ENCODE measurements around the gene HERPUD1. TPM values are rescaled to one million over a fixed set of nuclear protein-coding genes. Genes with fewer than 3 reads are reported as not detected.

Gene HERPUD1
- total RNA-seq, 5 donors from 2014 or later (not counting 1 experiment from before 2014, with no cell fraction given), result 149 to 185 (median 167) TPM

GRCh38 chr16:56977216-56977615 is 45.3 kb downstream of the HERPUD1 start:
- Mint-ChIP-seq H3K4me3 (no peak overlapping the region), H3K27me3 (no peaks in the 10 kb centered on the region), H3K4me1 (peaks cover 65 to 73% (median 70%) of the 10 kb centered on the region in 3 donors), H3K36me3 (peaks cover 9% of the 10 kb centered on the region), H3K27ac (peak overlapping the region in 1 of 2 donors; percentile 44), H3K9me3 (no peaks in the 10 kb centered on the region)
- ChIA-PET POLR2A (interaction anchor here in 1 of 2 donors (0.5 to 0.6 kb wide), 2 partner anchors 12 to 209 kb away, joined by 3 to 4 read pairs; partner anchors contain the start of genes PSME3IP1 and RSPRY1), CTCF (interaction anchor here in 1 of 2 donors (0.9 to 1.1 kb wide), 2 partner anchors 11 to 26 kb away, joined by 3 read pairs; no protein-coding TSS in a partner anchor)
- 92% methylated on average over 4 of the region's 6 CpGs for WGBS (ENCODE audit: insufficient coverage)
- peaks cover 14 to 48% of the 10 kb centered on the region in 2 experiments for H3K4me1 ChIP-seq (ENCODE audit: control insufficient read depth in 1 of 2, extremely low read depth in 1 of 2, insufficient read depth in 2 of 2, low read length in 2 of 2)
- H3K36me3 ChIP-seq (ENCODE audit: control insufficient read depth in 2 of 2, extremely low read depth in 1 of 2, insufficient read depth in 1 of 2, low read length in 1 of 2), result peaks cover 0 to 7% of the 10 kb centered on the region in 2 donors
- H3K27ac ChIP-seq (ENCODE audit: low read length), result no peak overlapping the region
- H3K9me3 ChIP-seq, result no peaks in the 10 kb centered on the region
- H3K4me3 ChIP-seq (ENCODE audit: control insufficient read depth in 1 of 2, extremely low read depth in 1 of 2, low read length in 1 of 2), result no peak overlapping the region
- DNase-seq (no peak), ATAC-seq (replicated peaks in 1 of 4) (no peak)
- no peaks in the 10 kb centered on the region for H3K27me3 ChIP-seq (replicated peaks in 1 of 2; ENCODE audit: control insufficient read depth in 2 of 2, extremely low read depth in 1 of 2, insufficient read depth in 2 of 2, low read length in 1 of 2)

- CTCF ChIA-PET, result interaction anchor here in 1 of 2 donors (1.2 to 1.3 kb wide), 2 partner anchors 8 to 14 kb away, joined by 3 read pairs; no protein-coding TSS in a partner anchor
- POLR2A ChIA-PET, result no interaction called here
- H3K4me1 ChIP-seq (ENCODE audit: control insufficient read depth in 1 of 2, extremely low read depth in 1 of 2, insufficient read depth in 2 of 2, low read length in 2 of 2), result peaks cover 14 to 48% of the 10 kb centered on the region in 2 experiments
- Mint-ChIP-seq H3K9me3 (no peaks in the 10 kb centered on the region), H3K36me3 (peaks cover 16% of the 10 kb centered on the region), H3K4me3 (no peak overlapping the region), H3K27me3 (no peaks in the 10 kb centered on the region), H3K27ac (no peak overlapping the region), H3K4me1 (peaks cover 66 to 74% (median 73%) of the 10 kb centered on the region in 3 donors)
- H3K9me3 ChIP-seq, result no peaks in the 10 kb centered on the region
- no peak overlapping the region for H3K27ac ChIP-seq (ENCODE audit: low read length)
- H3K4me3 ChIP-seq (ENCODE audit: control insufficient read depth in 1 of 2, extremely low read depth in 1 of 2, low read length in 1 of 2), result no peak overlapping the region
- ATAC-seq (replicated peaks in 1 of 4) (no peak), DNase-seq (no peak)
- 91% methylated on average over 3 of the region's 11 CpGs for WGBS (ENCODE audit: insufficient coverage)
- no peaks in the 10 kb centered on the region for H3K27me3 ChIP-seq (replicated peaks in 1 of 2; ENCODE audit: control insufficient read depth in 2 of 2, extremely low read depth in 1 of 2, insufficient read depth in 2 of 2, low read length in 1 of 2)
- H3K36me3 ChIP-seq (ENCODE audit: control insufficient read depth in 2 of 2, extremely low read depth in 1 of 2, insufficient read depth in 1 of 2, low read length in 1 of 2), result peaks cover 0 to 7% of the 10 kb centered on the region in 2 donors
Measured at GRCh38 chr16:56977823-56978430, 46.0 kb downstream of the HERPUD1 start.

GRCh38 chr16:56980201-56980535 is 48.2 kb downstream of the HERPUD1 start:
- H3K4me1 ChIP-seq (ENCODE audit: control insufficient read depth in 1 of 2, extremely low read depth in 1 of 2, insufficient read depth in 2 of 2, low read length in 2 of 2), result peaks cover 11 to 49% of the 10 kb centered on the region in 2 experiments

GRCh38 chr16:56980792-56981724 is 49.1 kb downstream of the HERPUD1 start:
- 96% methylated on average over 12 of the region's 16 CpGs for WGBS (ENCODE audit: insufficient coverage)
- ATAC-seq (replicated peaks in 1 of 4), result no peak
- no peaks in the 10 kb centered on the region for H3K9me3 Mint-ChIP-seq
- H3K27ac ChIP-seq (ENCODE audit: low read length), result no peak overlapping the region
- H3K4me3 ChIP-seq (ENCODE audit: control insufficient read depth in 1 of 2, extremely low read depth in 1 of 2, low read length in 1 of 2), result no peak overlapping the region
- H3K27ac Mint-ChIP-seq, result peak overlapping the region; percentile 60 to 100
- peaks cover 65 to 72% (median 69%) of the 10 kb centered on the region in 3 donors for H3K4me1 Mint-ChIP-seq
- H3K36me3 Mint-ChIP-seq, result peaks cover 25% of the 10 kb centered on the region
- DNase-seq, result no peak
- CTCF ChIA-PET, result no interaction called here
- H3K4me1 ChIP-seq (ENCODE audit: control insufficient read depth in 1 of 2, extremely low read depth in 1 of 2, insufficient read depth in 2 of 2, low read length in 2 of 2), result peaks cover 12 to 49% of the 10 kb centered on the region in 2 experiments
- POLR2A ChIA-PET, result interaction anchor here in 1 of 2 donors (0.5 to 0.6 kb wide), 2 partner anchors 21 kb away, joined by 3 read pairs; no protein-coding TSS in a partner anchor
- no peaks in the 10 kb centered on the region for H3K9me3 ChIP-seq
- no peaks in the 10 kb centered on the region for H3K27me3 Mint-ChIP-seq
- H3K36me3 ChIP-seq (ENCODE audit: control insufficient read depth in 2 of 2, extremely low read depth in 1 of 2, insufficient read depth in 1 of 2, low read length in 1 of 2), result peaks cover 1 to 17% of the 10 kb centered on the region in 2 donors
- H3K4me3 Mint-ChIP-seq, result no peak overlapping the region
- H3K27me3 ChIP-seq (replicated peaks in 1 of 2; ENCODE audit: control insufficient read depth in 2 of 2, extremely low read depth in 1 of 2, insufficient read depth in 2 of 2, low read length in 1 of 2), result no peaks in the 10 kb centered on the region

More at GRCh38 chr16:56980201-56980535, 48.2 kb downstream of the HERPUD1 start:
- H3K4me3 ChIP-seq (ENCODE audit: control insufficient read depth in 1 of 2, extremely low read depth in 1 of 2, low read length in 1 of 2), result no peak overlapping the region
- POLR2A ChIA-PET, result no interaction called here
- no peak for DNase-seq
- no peaks in the 10 kb centered on the region for H3K27me3 ChIP-seq (replicated peaks in 1 of 2; ENCODE audit: control insufficient read depth in 2 of 2, extremely low read depth in 1 of 2, insufficient read depth in 2 of 2, low read length in 1 of 2)
- CTCF ChIA-PET, result no interaction called here
- Mint-ChIP-seq H3K4me3 (no peak overlapping the region), H3K27ac (peak overlapping the region; percentile 3 to 100), H3K36me3 (peaks cover 25% of the 10 kb centered on the region), H3K4me1 (peaks cover 65 to 72% (median 69%) of the 10 kb centered on the region in 3 donors), H3K27me3 (no peaks in the 10 kb centered on the region), H3K9me3 (no peaks in the 10 kb centered on the region)
- H3K36me3 ChIP-seq (ENCODE audit: control insufficient read depth in 2 of 2, extremely low read depth in 1 of 2, insufficient read depth in 1 of 2, low read length in 1 of 2), result peaks cover 0 to 17% of the 10 kb centered on the region in 2 donors
- 90% methylated on average over 2 of the region's 4 CpGs for WGBS (ENCODE audit: insufficient coverage)
- H3K9me3 ChIP-seq, result no peaks in the 10 kb centered on the region
- no peak for ATAC-seq (replicated peaks in 1 of 4)
- no peak overlapping the region for H3K27ac ChIP-seq (ENCODE audit: low read length)

GRCh38 chr16:56981729-56982271 is 49.9 kb downstream of the HERPUD1 start:
- ATAC-seq (replicated peaks in 1 of 4) (no peak), DNase-seq (no peak)
- H3K36me3 Mint-ChIP-seq, result peaks cover 25% of the 10 kb centered on the region
- H3K27me3 ChIP-seq (replicated peaks in 1 of 2; ENCODE audit: control insufficient read depth in 2 of 2, extremely low read depth in 1 of 2, insufficient read depth in 2 of 2, low read length in 1 of 2), result no peaks in the 10 kb centered on the region
- H3K27ac Mint-ChIP-seq, result peak overlapping the region; percentile 69 to 100
- H3K4me3 ChIP-seq (ENCODE audit: control insufficient read depth in 1 of 2, extremely low read depth in 1 of 2, low read length in 1 of 2), result no peak overlapping the region
- H3K27ac ChIP-seq (ENCODE audit: low read length), result no peak overlapping the region
- ChIA-PET POLR2A (no interaction called here), CTCF (interaction anchor here in 1 of 2 donors (1.3 kb wide), 1 partner anchor 17 kb away, joined by 3 read pairs; no protein-coding TSS in a partner anchor)
- H3K4me1 ChIP-seq (ENCODE audit: control insufficient read depth in 1 of 2, extremely low read depth in 1 of 2, insufficient read depth in 2 of 2, low read length in 2 of 2), result peaks cover 16 to 55% of the 10 kb centered on the region in 2 experiments
- H3K4me1 Mint-ChIP-seq, result peaks cover 68 to 73% (median 69%) of the 10 kb centered on the region in 3 donors
- H3K27me3 Mint-ChIP-seq, result no peaks in the 10 kb centered on the region
- H3K36me3 ChIP-seq (ENCODE audit: control insufficient read depth in 2 of 2, extremely low read depth in 1 of 2, insufficient read depth in 1 of 2, low read length in 1 of 2), result peaks cover 4 to 21% of the 10 kb centered on the region in 2 donors
- 98% methylated on average over 7 of the region's 12 CpGs for WGBS (ENCODE audit: insufficient coverage)
- H3K9me3 ChIP-seq, result no peaks in the 10 kb centered on the region
- no peak overlapping the region for H3K4me3 Mint-ChIP-seq
- H3K9me3 Mint-ChIP-seq, result no peaks in the 10 kb centered on the region

GRCh38 chr16:56982695-56983094 is 50.8 kb downstream of the HERPUD1 start:
- no peaks in the 10 kb centered on the region for H3K9me3 Mint-ChIP-seq
- H3K4me3 ChIP-seq (ENCODE audit: control insufficient read depth in 1 of 2, extremely low read depth in 1 of 2, low read length in 1 of 2), result no peak overlapping the region
- CTCF ChIA-PET, result interaction anchor here (0.6 to 1.3 kb wide), 2 partner anchors 18 to 111 kb away, joined by 3 to 6 read pairs; no protein-coding TSS in a partner anchor
- H3K36me3 Mint-ChIP-seq, result peaks cover 25% of the 10 kb centered on the region
- peaks cover 16 to 64% of the 10 kb centered on the region in 2 experiments for H3K4me1 ChIP-seq (ENCODE audit: control insufficient read depth in 1 of 2, extremely low read depth in 1 of 2, insufficient read depth in 2 of 2, low read length in 2 of 2)
- no peaks in the 10 kb centered on the region for H3K9me3 ChIP-seq
- no peak overlapping the region for H3K4me3 Mint-ChIP-seq
- H3K27ac ChIP-seq (ENCODE audit: low read length), result no peak overlapping the region
- no peaks in the 10 kb centered on the region for H3K27me3 Mint-ChIP-seq
- H3K27ac Mint-ChIP-seq, result peak overlapping the region; percentile 47 to 100
- WGBS (ENCODE audit: insufficient coverage), result 86% methylated on average over 1 of the region's 2 CpGs
- peaks cover 77 to 78% (median 78%) of the 10 kb centered on the region in 3 donors for H3K4me1 Mint-ChIP-seq
- ATAC-seq (replicated peaks in 1 of 4), result no peak
- H3K36me3 ChIP-seq (ENCODE audit: control insufficient read depth in 2 of 2, extremely low read depth in 1 of 2, insufficient read depth in 1 of 2, low read length in 1 of 2), result peaks cover 4 to 21% of the 10 kb centered on the region in 2 donors
- no peak for DNase-seq
- no peaks in the 10 kb centered on the region for H3K27me3 ChIP-seq (replicated peaks in 1 of 2; ENCODE audit: control insufficient read depth in 2 of 2, extremely low read depth in 1 of 2, insufficient read depth in 2 of 2, low read length in 1 of 2)
- POLR2A ChIA-PET, result no interaction called here
